ENCODE measurements around the gene PIGB. TPM values are rescaled to one million over a fixed set of nuclear protein-coding genes. Genes with fewer than 3 reads are reported as not detected.
A peak's percentile ranks its signal among the peaks of the same experiment; 100 is the strongest.

PIGB gene
- 10 to 100 TPM in 2 of 5 donors, 1 to 10 TPM in 2, under 1 TPM in 1; 0.58 to 21.2 (median 5.3) TPM for total RNA-seq
- 10 to 100 TPM in 1 of 3 donors, 1 to 10 TPM in 2; 6.3 to 12.8 (median 9.2) TPM for polyA plus RNA-seq
- long read RNA-seq, donor 1, partial matches to known transcripts = 16 of 16 reads
- long read RNA-seq, donor 1, other reads (novel, unspliced or antisense) = 0 of 16 reads
- long read RNA-seq, donor 2, partial matches to known transcripts = 5 of 8 reads
- long read RNA-seq, donor 2, other reads (novel, unspliced or antisense) = 0 of 8 reads
- long read RNA-seq, donor 3, partial matches to known transcripts = 0 of 1 reads
- long read RNA-seq, donor 3, other reads (novel, unspliced or antisense) = 0 of 1 reads
- long read RNA-seq, donor 4 = 0 reads
- long read RNA-seq, donor 5, partial matches to known transcripts = 0 of 1 reads
- long read RNA-seq, donor 5, other reads (novel, unspliced or antisense) = 0 of 1 reads
- long read RNA-seq, donor 6, partial matches to known transcripts = 97 of 142 reads
- long read RNA-seq, donor 6, other reads (novel, unspliced or antisense) = 43 of 142 reads
- long read RNA-seq, donor 7, partial matches to known transcripts = 14 of 16 reads
- long read RNA-seq, donor 7, other reads (novel, unspliced or antisense) = 0 of 16 reads
- long read RNA-seq, donor 8, partial matches to known transcripts = 8 of 25 reads
- long read RNA-seq, donor 8, other reads (novel, unspliced or antisense) = 15 of 25 reads
- long read RNA-seq, donor 9, partial matches to known transcripts = 0 of 2 reads
- long read RNA-seq, donor 9, other reads (novel, unspliced or antisense) = 0 of 2 reads
- long read RNA-seq, donor 10, partial matches to known transcripts = 0 of 2 reads
- long read RNA-seq, donor 10, other reads (novel, unspliced or antisense) = 0 of 2 reads

DNA sequence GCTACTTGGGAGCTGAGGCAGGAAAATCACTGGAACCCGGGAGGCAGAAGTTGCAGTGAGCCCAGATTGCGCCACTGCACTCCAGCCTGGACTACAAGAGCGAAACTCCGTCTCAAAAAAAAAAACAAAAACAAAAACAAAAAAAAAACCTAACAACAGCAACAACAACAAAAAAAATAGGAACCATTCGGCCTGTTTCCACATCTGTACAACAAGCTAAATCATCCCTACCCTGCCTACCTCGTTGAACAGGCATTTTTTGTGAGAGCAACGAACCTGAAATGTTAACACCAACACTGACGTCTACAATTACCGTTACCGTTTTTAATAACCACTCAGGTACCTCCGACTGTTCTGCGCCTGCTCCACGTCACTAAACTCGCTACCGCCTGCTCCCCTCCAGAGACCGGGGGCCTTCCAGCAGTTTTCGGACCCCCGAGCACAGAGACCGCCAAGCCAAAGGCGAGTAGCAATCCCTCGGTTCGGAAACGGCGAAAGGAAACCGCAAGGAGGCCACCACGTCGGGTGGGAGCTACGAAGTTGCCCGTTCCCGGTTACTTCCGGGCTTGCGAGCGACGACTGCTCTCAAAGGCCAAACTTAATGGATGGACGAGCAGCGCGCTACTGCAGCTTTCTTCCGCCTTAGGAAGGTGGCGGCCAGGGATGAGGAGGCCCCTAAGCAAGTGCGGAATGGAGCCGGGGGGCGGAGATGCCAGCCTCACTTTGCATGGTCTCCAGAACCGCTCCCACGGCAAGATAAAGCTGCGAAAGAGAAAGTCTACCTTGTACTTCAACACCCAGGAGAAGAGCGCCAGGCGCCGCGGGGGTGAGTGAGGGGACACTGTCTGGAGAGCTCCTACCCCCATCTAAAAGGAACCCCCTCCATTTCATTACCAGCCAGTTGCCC, at the start of gene PIGB, which contains the start of gene PIGBOS1:
Gene PIGB, plus strand, starts transcription at position 635 of the 907 bp plus-strand sequence. Its CDS starts 29 bp downstream, at position 664.
Gene PIGBOS1, minus strand, starts transcription at position 536 of the 907 bp plus-strand sequence. CDS start 1,331 bp downstream, outside the sequence.
- TF ChIP-seq POLR2AphosphoS5 (IDR thresholded peaks at IDR 0.05) = peak; percentile 88 to 96 (median 91)
- TF ChIP-seq EP300 (IDR thresholded peaks at IDR 0.05) = no peak
- TF ChIP-seq POLR2A (IDR thresholded peaks at IDR 0.05) = no peak
- TF ChIP-seq, protein P1, sequence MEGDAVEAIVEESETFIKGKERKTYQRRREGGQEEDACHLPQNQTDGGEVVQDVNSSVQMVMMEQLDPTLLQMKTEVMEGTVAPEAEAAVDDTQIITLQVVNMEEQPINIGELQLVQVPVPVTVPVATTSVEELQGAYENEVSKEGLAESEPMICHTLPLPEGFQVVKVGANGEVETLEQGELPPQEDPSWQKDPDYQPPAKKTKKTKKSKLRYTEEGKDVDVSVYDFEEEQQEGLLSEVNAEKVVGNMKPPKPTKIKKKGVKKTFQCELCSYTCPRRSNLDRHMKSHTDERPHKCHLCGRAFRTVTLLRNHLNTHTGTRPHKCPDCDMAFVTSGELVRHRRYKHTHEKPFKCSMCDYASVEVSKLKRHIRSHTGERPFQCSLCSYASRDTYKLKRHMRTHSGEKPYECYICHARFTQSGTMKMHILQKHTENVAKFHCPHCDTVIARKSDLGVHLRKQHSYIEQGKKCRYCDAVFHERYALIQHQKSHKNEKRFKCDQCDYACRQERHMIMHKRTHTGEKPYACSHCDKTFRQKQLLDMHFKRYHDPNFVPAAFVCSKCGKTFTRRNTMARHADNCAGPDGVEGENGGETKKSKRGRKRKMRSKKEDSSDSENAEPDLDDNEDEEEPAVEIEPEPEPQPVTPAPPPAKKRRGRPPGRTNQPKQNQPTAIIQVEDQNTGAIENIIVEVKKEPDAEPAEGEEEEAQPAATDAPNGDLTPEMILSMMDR (IDR thresholded peaks at IDR 0.05) = peak in 1 of 7 experiments; percentile 23
- Histone ChIP-seq H3K27me3 (no peaks in the 10 kb centered on the region), H3K4me1 (peaks cover 5 to 52% (median 36%) of the 10 kb centered on the region in 4 donors), H3K4me3 (peak within 1 kb of the TSS; percentile 72 to 76 (median 72)), H3K9me3 (no peaks in the 10 kb centered on the region), H3K27ac (peak within 1 kb of the TSS; percentile 91 to 97 (median 96)), H3K36me3 (peaks cover 0 to 10% (median 3%) of the 10 kb centered on the region in 4 donors)
- DNase-seq = peak; percentile 87 to 96
- intact Hi-C loops (cut with DNase I; ENCODE audit: low total_unique reads) = no loop called here
- 0 to 1% (median 1%) methylated on average over 37 to 49 of the region's 49 CpGs for WGBS, 5 donors

DNA sequence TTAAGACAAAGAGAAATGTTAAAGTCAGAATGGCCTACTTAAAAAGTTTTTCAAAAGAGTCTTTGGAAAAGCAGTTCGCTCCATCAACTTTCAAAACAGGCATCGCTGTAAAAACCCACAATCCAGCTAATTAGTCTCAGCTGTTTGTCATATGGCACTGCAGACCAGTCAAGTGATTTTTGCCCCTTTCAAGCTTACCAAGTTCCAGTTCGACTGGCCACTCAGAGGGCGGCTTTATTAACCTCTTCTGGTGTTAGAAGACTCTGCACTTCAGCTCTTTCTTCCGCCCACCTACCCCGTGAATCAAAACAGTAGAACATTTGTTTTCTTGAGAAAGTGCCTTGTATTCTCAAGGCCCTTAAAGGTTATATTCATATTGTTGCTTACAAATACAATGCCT, 48.7 kb upstream of the PIGB start:
- Histone ChIP-seq H3K27me3 (no peaks in the 10 kb centered on the region), H3K27ac (no peak overlapping the region), H3K4me1 (peaks cover 5 to 76% (median 21%) of the 10 kb centered on the region in 4 donors), H3K36me3 (peaks cover 0 to 34% (median 12%) of the 10 kb centered on the region in 4 donors), H3K4me3 (no peak overlapping the region), H3K9me3 (no peaks in the 10 kb centered on the region)
- no peak for DNase-seq
- TF ChIP-seq POLR2AphosphoS5 (IDR thresholded peaks at IDR 0.05) (no peak), EP300 (IDR thresholded peaks at IDR 0.05) (no peak), POLR2A (IDR thresholded peaks at IDR 0.05) (no peak)
- TF ChIP-seq, protein P1 (IDR thresholded peaks at IDR 0.05) = no peak
- intact Hi-C loops (cut with DNase I; ENCODE audit: low total_unique reads) = no loop called here
- WGBS, 5 donors = 76 to 86% (median 83%) methylated on average over 6 of the region's 6 CpGs

DNA sequence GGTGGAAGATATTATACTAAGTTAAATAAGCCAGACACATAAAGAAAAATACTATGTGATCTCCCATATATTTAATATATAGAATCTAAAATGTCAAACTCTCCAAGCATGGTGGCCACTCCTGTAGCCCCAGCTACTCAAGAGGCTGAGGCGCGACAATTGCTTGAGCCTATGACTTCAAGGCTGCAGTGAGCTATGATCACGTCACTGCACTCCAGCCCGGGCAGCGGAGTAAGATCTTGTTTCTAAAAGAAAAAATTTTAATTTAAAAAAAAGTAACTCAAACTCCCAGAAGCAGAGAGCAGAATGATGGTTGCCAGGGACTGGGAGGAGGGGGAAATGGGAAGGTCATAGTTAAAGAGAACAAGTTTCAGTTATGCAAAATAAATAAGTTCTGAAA, 42.7 kb upstream of the PIGB start:
- H3K4me3 ChIP-seq = no peak overlapping the region
- no peaks in the 10 kb centered on the region for H3K9me3 ChIP-seq
- intact Hi-C loops (cut with DNase I; ENCODE audit: low total_unique reads) = no loop called here
- no peaks in the 10 kb centered on the region for H3K36me3 ChIP-seq
- H3K4me1 ChIP-seq = peaks cover 23 to 74% (median 32%) of the 10 kb centered on the region in 4 donors
- peak overlapping the region in 1 of 5 donors; percentile 36 for H3K27ac ChIP-seq
- WGBS, 5 donors = 90 to 93% (median 92%) methylated on average over 5 of the region's 5 CpGs
- DNase-seq = no peak
- no peaks in the 10 kb centered on the region for H3K27me3 ChIP-seq
- no peak for TF ChIP-seq POLR2AphosphoS5 (IDR thresholded peaks at IDR 0.05)
- TF ChIP-seq POLR2A (IDR thresholded peaks at IDR 0.05) = no peak
- TF ChIP-seq EP300 (IDR thresholded peaks at IDR 0.05) = no peak
- TF ChIP-seq, protein P1 (IDR thresholded peaks at IDR 0.05) = no peak

All from stomach (tissue), 19 donors.